ENCODE data around the gene PRICKLE2.

Gene PRICKLE2

GRCh38 chr3:64218746-64219145 is 6.5 kb downstream of the PRICKLE2 start:
- DNase-seq (ENCODE audit: low read depth in 2 of 2), result no peak

- DNase-seq (ENCODE audit: low read depth in 2 of 2), result no peak
Observed at GRCh38 chr3:64218329-64218728, 6.9 kb downstream of the PRICKLE2 start.

GRCh38 chr3:64216274-64217147 is 8.8 kb downstream of the PRICKLE2 start:
- no peak for DNase-seq (ENCODE audit: low read depth in 2 of 2)

- DNase-seq (ENCODE audit: low read depth in 2 of 2), result no peak
Observed at GRCh38 chr3:64215559-64215958, 9.7 kb downstream of the PRICKLE2 start.

GRCh38 chr3:64215103-64215502 is 10.2 kb downstream of the PRICKLE2 start:
- no peak for DNase-seq (ENCODE audit: low read depth in 2 of 2)

GRCh38 chr3:64214381-64215018 is 10.8 kb downstream of the PRICKLE2 start:
- no peak for DNase-seq (ENCODE audit: low read depth in 2 of 2)

GRCh38 chr3:64213962-64214379 is 11.3 kb downstream of the PRICKLE2 start:
- DNase-seq (ENCODE audit: low read depth in 2 of 2), result no peak

- DNase-seq (ENCODE audit: low read depth in 2 of 2), result no peak
Observed at GRCh38 chr3:64213224-64213878, 11.9 kb downstream of the PRICKLE2 start.

GRCh38 chr3:64209866-64210621 is 15.2 kb downstream of the PRICKLE2 start:
- no peak for DNase-seq (ENCODE audit: low read depth in 2 of 2)

- no peak for DNase-seq (ENCODE audit: low read depth in 2 of 2)
Observed at GRCh38 chr3:64207289-64208080, 17.8 kb downstream of the PRICKLE2 start.

GRCh38 chr3:64203969-64204908 is 21.0 kb downstream of the PRICKLE2 start:
- no peak for DNase-seq (ENCODE audit: low read depth in 2 of 2)

- DNase-seq (ENCODE audit: low read depth in 2 of 2), result no peak
Observed at GRCh38 chr3:64203216-64203615, 22.1 kb downstream of the PRICKLE2 start.

GRCh38 chr3:64199932-64200331 is 25.3 kb downstream of the PRICKLE2 start:
- no peak for DNase-seq (ENCODE audit: low read depth in 2 of 2)

GRCh38 chr3:64196236-64196929 is 28.9 kb downstream of the PRICKLE2 start:
- no peak for DNase-seq (ENCODE audit: low read depth in 2 of 2)

- DNase-seq (ENCODE audit: low read depth in 2 of 2), result no peak
Observed at GRCh38 chr3:64195789-64196188, 29.5 kb downstream of the PRICKLE2 start.

GRCh38 chr3:64191822-64192221 is 33.4 kb downstream of the PRICKLE2 start:
- no peak for DNase-seq (ENCODE audit: low read depth in 2 of 2)

- no peak for DNase-seq (ENCODE audit: low read depth in 2 of 2)
Observed at GRCh38 chr3:64190517-64191515, 34.5 kb downstream of the PRICKLE2 start.
